ENCODE data around the gene MLXIP. TPM values are rescaled to one million over a fixed set of nuclear protein-coding genes. Genes with fewer than 3 reads are reported as not detected.

The MLXIP gene
- total and polyA plus RNA-seq, 9 of the 15 experiments (the other 6 are each of a cell fraction or from before 2014, with no cell fraction given), result 2.2 to 66.3 (median 18.1) TPM

DNA sequence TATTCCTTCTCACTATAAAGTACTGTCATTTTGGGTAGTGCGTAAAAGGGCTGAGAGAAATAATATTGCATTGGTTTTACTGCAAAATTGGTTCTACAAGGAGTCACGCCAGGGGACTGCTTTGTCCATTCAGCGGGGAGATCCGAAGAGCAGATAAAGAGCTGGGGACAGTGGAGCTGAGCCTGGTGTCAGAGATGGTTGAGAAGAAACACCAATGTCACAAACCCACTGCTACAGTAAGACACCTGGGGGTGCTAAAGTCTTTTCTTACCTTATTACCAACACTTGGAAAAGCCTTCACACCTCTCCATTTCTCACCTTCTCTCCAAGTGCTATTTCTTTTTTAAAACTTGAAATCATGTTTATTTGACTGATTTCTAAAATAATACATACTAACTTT is 81.3 kb downstream of the MLXIP start (continued):
- TF ChIP-seq BHLHE40 (IDR thresholded peaks at IDR 0.05; ENCODE audit: low read length) (0 out of 2 replicates have a peak, but pooled peaks have one; percentile 16), SMC3 (conservative IDR thresholded peaks at IDR 0.05; ENCODE audit: insufficient read depth, low read depth, low read length) (0 out of 2 replicates have a peak, but pooled peaks have one; percentile 21)
- TF ChIP-seq, protein P1, sequence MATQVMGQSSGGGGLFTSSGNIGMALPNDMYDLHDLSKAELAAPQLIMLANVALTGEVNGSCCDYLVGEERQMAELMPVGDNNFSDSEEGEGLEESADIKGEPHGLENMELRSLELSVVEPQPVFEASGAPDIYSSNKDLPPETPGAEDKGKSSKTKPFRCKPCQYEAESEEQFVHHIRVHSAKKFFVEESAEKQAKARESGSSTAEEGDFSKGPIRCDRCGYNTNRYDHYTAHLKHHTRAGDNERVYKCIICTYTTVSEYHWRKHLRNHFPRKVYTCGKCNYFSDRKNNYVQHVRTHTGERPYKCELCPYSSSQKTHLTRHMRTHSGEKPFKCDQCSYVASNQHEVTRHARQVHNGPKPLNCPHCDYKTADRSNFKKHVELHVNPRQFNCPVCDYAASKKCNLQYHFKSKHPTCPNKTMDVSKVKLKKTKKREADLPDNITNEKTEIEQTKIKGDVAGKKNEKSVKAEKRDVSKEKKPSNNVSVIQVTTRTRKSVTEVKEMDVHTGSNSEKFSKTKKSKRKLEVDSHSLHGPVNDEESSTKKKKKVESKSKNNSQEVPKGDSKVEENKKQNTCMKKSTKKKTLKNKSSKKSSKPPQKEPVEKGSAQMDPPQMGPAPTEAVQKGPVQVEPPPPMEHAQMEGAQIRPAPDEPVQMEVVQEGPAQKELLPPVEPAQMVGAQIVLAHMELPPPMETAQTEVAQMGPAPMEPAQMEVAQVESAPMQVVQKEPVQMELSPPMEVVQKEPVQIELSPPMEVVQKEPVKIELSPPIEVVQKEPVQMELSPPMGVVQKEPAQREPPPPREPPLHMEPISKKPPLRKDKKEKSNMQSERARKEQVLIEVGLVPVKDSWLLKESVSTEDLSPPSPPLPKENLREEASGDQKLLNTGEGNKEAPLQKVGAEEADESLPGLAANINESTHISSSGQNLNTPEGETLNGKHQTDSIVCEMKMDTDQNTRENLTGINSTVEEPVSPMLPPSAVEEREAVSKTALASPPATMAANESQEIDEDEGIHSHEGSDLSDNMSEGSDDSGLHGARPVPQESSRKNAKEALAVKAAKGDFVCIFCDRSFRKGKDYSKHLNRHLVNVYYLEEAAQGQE (IDR thresholded peaks at IDR 0.05; ENCODE audit: borderline replicate concordance), result peak; percentile 52; the same call in 1 of the 2 replicates
- TF ChIP-seq, protein P1 (CRISPR knock-in tag; IDR thresholded peaks at IDR 0.05; ENCODE audit: low read depth), result no peak

Measured in K562 (cell line).